ENCODE results near the gene ODF4.

ODF4 gene

GRCh38 chr17:8354236-8354635 lies 14.6 kb downstream of the ODF4 start:
- TF ChIP-seq CTCF (IDR thresholded peaks at IDR 0.05) (no peak), ZFX (IDR thresholded peaks at IDR 0.05; ENCODE audit: borderline replicate concordance) (no peak)
- H3K27ac ChIP-seq, result no peak overlapping the region

- TF ChIP-seq CTCF (IDR thresholded peaks at IDR 0.05), result no peak
- no peak for TF ChIP-seq ZFX (IDR thresholded peaks at IDR 0.05; ENCODE audit: borderline replicate concordance)
Measured at GRCh38 chr17:8357910-8358309, 18.3 kb downstream of the ODF4 start.

DNA sequence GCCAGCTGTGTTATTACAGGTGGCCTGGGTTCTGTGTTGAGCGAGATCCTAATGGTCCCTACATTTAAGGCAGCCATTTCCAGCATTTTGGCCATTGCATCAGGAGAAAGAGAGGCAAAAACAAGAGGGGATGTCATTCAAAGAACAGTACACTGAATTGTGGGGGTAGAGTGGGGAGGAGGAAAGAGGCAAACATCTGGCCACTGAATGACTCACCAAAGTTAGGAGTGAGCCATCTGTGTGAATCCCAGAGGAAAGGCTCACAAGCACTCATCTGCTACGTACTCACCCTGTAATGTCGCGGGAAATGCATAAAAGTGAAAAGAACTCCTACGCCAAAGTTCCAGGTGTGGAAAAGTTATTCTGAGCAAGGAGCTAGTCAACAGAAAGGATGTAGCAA lies 20.1 kb downstream of the ODF4 start:
- TF ChIP-seq CTCF (IDR thresholded peaks at IDR 0.05) (no peak), ZFX (IDR thresholded peaks at IDR 0.05; ENCODE audit: borderline replicate concordance) (no peak)
- no peak overlapping the region for H3K27ac ChIP-seq

More at GRCh38 chr17:8357910-8358309, 18.3 kb downstream of the ODF4 start:
- H3K27ac ChIP-seq, result no peak overlapping the region

- no peak for TF ChIP-seq CTCF (IDR thresholded peaks at IDR 0.05)
- no peak for TF ChIP-seq ZFX (IDR thresholded peaks at IDR 0.05; ENCODE audit: borderline replicate concordance)
- no peak overlapping the region for H3K27ac ChIP-seq
Measured at GRCh38 chr17:8360260-8360659, 20.6 kb downstream of the ODF4 start.

GRCh38 chr17:8360751-8361150 lies 21.1 kb downstream of the ODF4 start:
- H3K27ac ChIP-seq, result no peak overlapping the region
- no peak for TF ChIP-seq ZFX (IDR thresholded peaks at IDR 0.05; ENCODE audit: borderline replicate concordance)
- no peak for TF ChIP-seq CTCF (IDR thresholded peaks at IDR 0.05)

DNA sequence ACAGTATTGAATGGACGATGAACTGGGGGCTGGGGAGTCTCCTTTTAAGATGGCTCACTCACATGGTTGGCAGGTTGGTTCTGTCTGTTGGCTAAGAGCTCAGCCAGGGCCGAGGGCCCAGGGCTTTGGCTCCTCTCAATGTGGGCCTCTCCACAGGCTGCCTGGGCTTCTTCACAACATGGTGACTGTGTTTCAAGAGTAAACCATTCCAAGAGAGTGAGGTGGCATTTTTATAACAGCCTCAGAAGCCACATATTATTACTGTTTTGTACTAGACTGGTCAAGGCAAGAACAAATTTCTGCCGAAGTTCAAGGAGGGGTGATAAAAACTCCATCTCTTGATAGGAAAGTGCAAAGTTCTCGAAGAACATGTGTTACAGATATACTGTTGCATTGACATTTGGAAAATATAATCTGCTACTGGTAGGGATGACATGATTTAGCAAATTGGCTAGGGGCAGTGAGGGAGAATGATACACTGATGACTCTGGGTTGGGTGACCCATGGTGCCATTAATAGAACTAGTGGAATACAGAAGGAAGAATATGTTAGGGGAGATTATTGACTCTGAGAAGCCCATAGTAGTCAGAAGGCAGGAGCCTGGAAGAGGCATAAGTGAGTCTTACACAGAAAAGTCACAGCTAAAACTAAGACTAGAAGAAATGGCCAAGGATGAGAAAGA lies 23.2 kb downstream of the ODF4 start:
- TF ChIP-seq ZFX (IDR thresholded peaks at IDR 0.05; ENCODE audit: borderline replicate concordance) (no peak), CTCF (IDR thresholded peaks at IDR 0.05) (no peak)
- H3K27ac ChIP-seq, result no peak overlapping the region

DNA sequence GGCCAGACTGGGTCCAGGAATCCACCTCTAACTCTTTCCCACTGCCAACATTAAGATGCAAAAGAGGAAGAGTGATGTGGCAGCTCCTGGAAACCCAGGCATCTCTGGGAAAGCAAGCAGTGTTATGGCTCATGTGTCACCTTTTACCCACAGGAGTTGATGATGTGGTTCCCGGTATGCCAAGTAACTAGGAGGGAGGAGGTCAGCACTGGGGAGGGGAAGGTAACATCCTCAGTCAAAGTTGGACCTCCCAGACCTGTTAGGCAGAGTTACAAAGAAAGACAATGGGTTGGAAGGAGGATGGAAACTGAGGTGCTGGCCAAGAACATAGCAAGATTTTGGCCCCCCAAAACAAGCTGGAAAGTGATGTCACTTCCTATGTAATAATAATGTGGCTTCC lies 25.5 kb downstream of the ODF4 start:
- TF ChIP-seq CTCF (IDR thresholded peaks at IDR 0.05), result no peak
- TF ChIP-seq ZFX (IDR thresholded peaks at IDR 0.05; ENCODE audit: borderline replicate concordance), result no peak
- no peak overlapping the region for H3K27ac ChIP-seq

Data from 22Rv1 (cell line).